ENCODE measurements around the gene ST8SIA2.

DNA sequence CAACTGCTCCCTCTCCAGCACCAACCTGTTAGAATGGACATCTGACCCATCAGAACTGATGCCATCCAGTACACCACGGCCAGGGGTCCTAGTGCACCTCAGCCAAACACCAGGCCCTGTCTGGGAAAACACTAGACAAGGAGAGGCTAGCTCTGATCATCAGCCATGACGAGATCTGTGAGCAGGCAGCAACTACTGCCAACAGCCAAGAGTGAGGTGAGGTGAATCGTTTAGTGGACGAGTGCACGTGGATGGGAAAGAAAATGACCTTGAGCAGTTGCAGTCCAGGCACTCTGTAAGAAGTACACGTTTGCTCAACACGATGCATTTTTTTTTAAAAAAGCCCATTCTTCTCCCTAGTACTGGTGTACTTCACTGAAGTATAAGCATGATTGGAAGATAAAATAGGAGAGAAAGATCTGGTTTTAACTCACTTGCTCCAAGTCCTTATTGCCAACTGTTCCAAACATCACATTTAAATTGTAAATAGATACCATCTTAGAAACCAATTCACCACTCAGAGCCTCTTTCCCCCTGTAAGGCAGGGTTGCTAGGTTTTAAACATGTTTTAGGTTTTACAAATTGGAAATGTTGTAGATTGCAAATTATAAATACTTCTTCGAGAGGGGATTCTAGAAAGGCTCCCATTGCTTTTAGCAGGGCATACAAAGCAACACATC, 5.7 kb downstream of the ST8SIA2 start:
- no peak for TF ChIP-seq POLR2AphosphoS5 (IDR thresholded peaks at IDR 0.05; ENCODE audit: low read depth, low read length)
- no peak for TF ChIP-seq CTCF (IDR thresholded peaks at IDR 0.05)
- TF ChIP-seq TCF7L2 (IDR thresholded peaks at IDR 0.05; ENCODE audit: low read depth, low read length): no peak
- no peak for TF ChIP-seq REST (IDR thresholded peaks at IDR 0.05; ENCODE audit: insufficient read depth in 1 of 2, low read depth in 2 of 2, low read length in 1 of 2)
